IMR-90 (cell line): ENCODE results near the gene OR13C5. TPM values are rescaled to one million over a fixed set of nuclear protein-coding genes. Genes with fewer than 3 reads are reported as not detected.

ENCODE experiments used
- ATAC-seq: fragments of 200-7000 bp; cut with Tn5 transposase; 2 replicates; pipeline ENCODE4 v1.9.1; 2020; ENCODE audit warnings: low read depth, mild to moderate bottlenecking, moderate library complexity
- BruUV-seq: library from RNA; stranded (reverse); fragments of 400-500 nt; replicated peaks from 2 replicates; lab custom pipeline; 2021; lab: Mats Ljungman, UMichigan
- CTCF ChIA-PET: fragments of 300-600 bp; formaldehyde crosslinking; extraction: SDS; loops from one replicate; lab custom pipeline; 2021; ENCODE audit warnings: antibody characterized with exemption; lab: Yijun Ruan, JAX
- POLR2A ChIA-PET: fragments of 300-600 bp; sonication (Branson Sonifier 250); formaldehyde crosslinking; loops from one replicate; lab custom pipeline; 2022; ENCODE audit warnings: antibody characterized with exemption; ENCODE audit not compliant: unreplicated experiment; lab: Charles Lee
- DNase-seq: peaks from one replicate; pipeline ENCODE4 v3.0.0; 2013
- H2AFZ ChIP-seq: replicated peaks from 2 replicates; pipeline ENCODE3; 2013; ENCODE audit warnings: low read length, mild to moderate bottlenecking; ENCODE audit not compliant: poor library complexity
- H2AK5ac ChIP-seq: 2 replicates; pipeline ENCODE4 v1.6.1; 2013; ENCODE audit warnings: low read depth, low read length, inconsistent platforms
- H2AK9ac ChIP-seq: replicated peaks from 2 replicates; pipeline ENCODE3; 2013; ENCODE audit warnings: mild to moderate bottlenecking, low read depth, low read length, moderate library complexity; ENCODE audit not compliant: poor library complexity
- H2BK120ac ChIP-seq: 2 replicates; pipeline ENCODE4 v1.6.1; 2013; ENCODE audit warnings: low read depth, low read length, inconsistent platforms
- H2BK15ac ChIP-seq: 3 replicates; pipeline ENCODE4 v1.6.1; 2013; ENCODE audit warnings: low read depth, low read length, inconsistent platforms
- H2BK20ac ChIP-seq: 2 replicates; pipeline ENCODE4 v1.6.1; 2013; ENCODE audit warnings: low read depth, mild to moderate bottlenecking, inconsistent platforms, low read length, moderate library complexity
- H2BK5ac ChIP-seq: 2 replicates; pipeline ENCODE4 v1.6.1; 2013; ENCODE audit warnings: mild to moderate bottlenecking, low read depth, low read length, inconsistent platforms; ENCODE audit not compliant: poor library complexity, severe bottlenecking
- H3K14ac ChIP-seq: replicated peaks from 2 replicates; pipeline ENCODE4 v1.6.1; 2013; ENCODE audit warnings: low read depth, low read length, inconsistent platforms
- H3K18ac ChIP-seq: 2 replicates; pipeline ENCODE4 v1.6.1; 2013; ENCODE audit warnings: low read depth, low read length, control low read depth
- H3K23ac ChIP-seq: 2 replicates; pipeline ENCODE4 v1.6.1; 2013; ENCODE audit warnings: low read depth, low read length, inconsistent platforms
- H3K27ac ChIP-seq: 2 replicates; pipeline ENCODE4 v1.5.1; 2013; ENCODE audit warnings: mild to moderate bottlenecking, control low read depth, low read length; ENCODE audit not compliant: insufficient read depth
- H3K27me3 ChIP-seq: 2 replicates; pipeline ENCODE4 v1.6.1; 2013; ENCODE audit warnings: low read length; ENCODE audit not compliant: control insufficient read depth, insufficient read depth
- H3K36me3 ChIP-seq: 2 replicates; pipeline ENCODE4 v1.6.1; 2013; ENCODE audit warnings: low read length, mixed read lengths; ENCODE audit not compliant: control insufficient read depth, insufficient read depth
- H3K4ac ChIP-seq: 2 replicates; pipeline ENCODE4 v1.6.1; 2013; ENCODE audit warnings: low read depth, low read length, inconsistent platforms
- H3K4me1 ChIP-seq: 2 replicates; pipeline ENCODE4 v1.6.1; 2013; ENCODE audit warnings: low read length, mixed read lengths; ENCODE audit not compliant: control insufficient read depth, insufficient read depth
- H3K4me2 ChIP-seq: 2 replicates; pipeline ENCODE4 v1.6.1; 2013; ENCODE audit warnings: low read depth, mild to moderate bottlenecking, control low read depth, low read length, moderate library complexity
- H3K4me3 ChIP-seq: 2 replicates; pipeline ENCODE4 v1.5.1; 2013; ENCODE audit warnings: low read depth, mild to moderate bottlenecking, control low read depth, low read length, moderate library complexity; ENCODE audit not compliant: insufficient read depth
- H3K56ac ChIP-seq: 2 replicates; pipeline ENCODE4 v1.6.1; 2013; ENCODE audit warnings: low read length, inconsistent platforms; ENCODE audit not compliant: insufficient read depth; ENCODE audit errors: extremely low read depth
- H3K79me1 ChIP-seq, 2 experiments: 2 replicates each; pipeline ENCODE4 v1.6.1; 2013; ENCODE audit warnings: low read length in 2 of 2, inconsistent platforms in 1 of 2, low read depth in 1 of 2
- H3K9ac ChIP-seq: 2 replicates; pipeline ENCODE4 v1.6.1; 2013; ENCODE audit warnings: low read depth, low read length, control low read depth
- H3K9me1 ChIP-seq: 2 replicates; pipeline ENCODE4 v1.6.1; 2013; ENCODE audit warnings: low read length, inconsistent platforms; ENCODE audit not compliant: insufficient read depth
- H3K9me3 ChIP-seq: 2 replicates; pipeline ENCODE4 v1.6.1; 2013; ENCODE audit warnings: low read length; ENCODE audit not compliant: control insufficient read depth, insufficient read depth
- H4K20me1 ChIP-seq: 2 replicates; pipeline ENCODE4 v1.6.1; 2013; ENCODE audit warnings: low read length, inconsistent platforms; ENCODE audit not compliant: insufficient read depth
- H4K5ac ChIP-seq: 2 replicates; pipeline ENCODE4 v1.6.1; 2013; ENCODE audit warnings: mild to moderate bottlenecking, low read depth, low read length, control low read depth
- H4K8ac ChIP-seq, 2 experiments: 2 replicates each; pipeline ENCODE4 v1.6.1; 2013; ENCODE audit warnings: low read depth in 2 of 2, low read length in 2 of 2, control low read depth in 1 of 2, inconsistent platforms in 1 of 2
- H4K91ac ChIP-seq: 2 replicates; pipeline ENCODE4 v1.6.1; 2013; ENCODE audit warnings: low read depth, low read length, inconsistent platforms; ENCODE audit not compliant: insufficient read depth
- BHLHE40 ChIP-seq: fragments of 150-350 bp; IDR thresholded peaks from 2 replicates; pipeline ENCODE4 v1.6.1; 2016; ENCODE audit warnings: mild to moderate bottlenecking, low read depth, low read length
- SMC3 ChIP-seq: fragments of 150-350 bp; IDR thresholded peaks from 2 replicates; pipeline ENCODE4 v1.6.1; 2016; ENCODE audit warnings: low read depth, mild to moderate bottlenecking, antibody characterized with exemption, low read length, moderate library complexity
- WGBS, 2 experiments: methylation state at CpG; one replicate each; pipeline versions ENCODE4 v1.1.5 to v1.1.7; 2013; ENCODE audit warnings: missing lambda C conversion rate in 2 of 2; ENCODE audit not compliant: insufficient read length in 1 of 2; ENCODE audit errors: extremely low coverage in 2 of 2; 5-methylcytosine and 5-hydroxymethylcytosine counted together
- dilution Hi-C: fragments of 300-500 bp; cut with HindIII; formaldehyde crosslinking; loops from one replicate; pipeline ENCODE4 v1.14.3; 2018; ENCODE audit warnings: low sequenced_read_pairs; ENCODE audit not compliant: unreplicated experiment
- in situ Hi-C: fragments of 300-500 bp; cut with MboI; formaldehyde crosslinking; loops from 3 replicates; pipeline ENCODE4 v1.14.3; 2019; ENCODE audit warnings: low sequenced_read_pairs, inconsistent platforms, mixed read lengths
- intact Hi-C: fragments of 100-400 bp; cut with micrococcal nuclease; formaldehyde crosslinking; loops from 2 replicates; pipeline ENCODE4 v1.10.0; 2022
- polyA plus RNA-seq, 3 experiments: library from polyadenylated mRNA; depleted of rRNA; stranded (reverse); fragments of >200 nt; gene quantifications; 2 replicates each; pipeline ENCODE4 v1.2.3, GENCODE V29; 2012; ENCODE audit warnings: low replicate concordance in 1 of 3
- total RNA-seq: library from RNA; depleted of rRNA; stranded (reverse); fragments of >200 nt; gene quantifications from 2 replicates; pipeline ENCODE4 v1.2.3, GENCODE V29; 2012

Gene OR13C5
- total and polyA plus RNA-seq, 2 of the 4 experiments (the other 2 are of a cell fraction) = not detected

- dilution Hi-C loops (no loop called here), in situ Hi-C loops (no loop called here), intact Hi-C loops (no loop called here)
- no peak overlapping the region for H3K9ac ChIP-seq
- H3K4me3 ChIP-seq = no peak overlapping the region
- no peak for ATAC-seq
- H3K4me1 ChIP-seq = no peaks in the 10 kb centered on the region
- no peak overlapping the region for H2BK20ac ChIP-seq
- H3K9me1 ChIP-seq = no peaks in the 10 kb centered on the region
- H3K14ac ChIP-seq = no peak overlapping the region
- CTCF ChIA-PET = no interaction called here
- H2BK120ac ChIP-seq = no peak overlapping the region
- H2AK5ac ChIP-seq = no peak overlapping the region
- POLR2A ChIA-PET = no interaction called here
- no peak overlapping the region for H2AK9ac ChIP-seq
- H3K4ac ChIP-seq = no peak overlapping the region
- no peak overlapping the region for H2BK15ac ChIP-seq
- H3K56ac ChIP-seq = no peak overlapping the region
- no peak for TF ChIP-seq SMC3
- TF ChIP-seq BHLHE40 = no peak
- H3K36me3 ChIP-seq = no peaks in the 10 kb centered on the region
- BruUV-seq = no TSS peak
- H4K8ac ChIP-seq = no peak overlapping the region
- H2BK5ac ChIP-seq = no peak overlapping the region
- no peak for DNase-seq
- no peak overlapping the region for H3K4me2 ChIP-seq
- no peaks in the 10 kb centered on the region for H4K20me1 ChIP-seq
- H4K91ac ChIP-seq = no peak overlapping the region
- H3K27me3 ChIP-seq = no peaks in the 10 kb centered on the region
- no peak overlapping the region for H3K23ac ChIP-seq
- H2AFZ ChIP-seq = no peak overlapping the region
- H3K18ac ChIP-seq = no peak overlapping the region
- no peak overlapping the region for H3K27ac ChIP-seq
- no peaks in the 10 kb centered on the region for H3K79me1 ChIP-seq
- H4K5ac ChIP-seq = no peak overlapping the region
- 0 out of 2 replicates have a peak, but pooled peaks cover 2% of the 10 kb centered on the region for H3K9me3 ChIP-seq
- no CpG with 5 or more reads among the region's 2 CpGs for WGBS, 2 experiments
These were observed 12.0 kb upstream of the OR13C5 start for GRCh38 chr9:104611213-104611612.
